Measurements from ENCODE around the gene C1orf53. TPM values are rescaled to one million over a fixed set of nuclear protein-coding genes. Genes with fewer than 3 reads are reported as not detected.

Gene C1orf53
- total RNA-seq, 1 experiment from 2014 or later, result 1.4 TPM

DNA sequence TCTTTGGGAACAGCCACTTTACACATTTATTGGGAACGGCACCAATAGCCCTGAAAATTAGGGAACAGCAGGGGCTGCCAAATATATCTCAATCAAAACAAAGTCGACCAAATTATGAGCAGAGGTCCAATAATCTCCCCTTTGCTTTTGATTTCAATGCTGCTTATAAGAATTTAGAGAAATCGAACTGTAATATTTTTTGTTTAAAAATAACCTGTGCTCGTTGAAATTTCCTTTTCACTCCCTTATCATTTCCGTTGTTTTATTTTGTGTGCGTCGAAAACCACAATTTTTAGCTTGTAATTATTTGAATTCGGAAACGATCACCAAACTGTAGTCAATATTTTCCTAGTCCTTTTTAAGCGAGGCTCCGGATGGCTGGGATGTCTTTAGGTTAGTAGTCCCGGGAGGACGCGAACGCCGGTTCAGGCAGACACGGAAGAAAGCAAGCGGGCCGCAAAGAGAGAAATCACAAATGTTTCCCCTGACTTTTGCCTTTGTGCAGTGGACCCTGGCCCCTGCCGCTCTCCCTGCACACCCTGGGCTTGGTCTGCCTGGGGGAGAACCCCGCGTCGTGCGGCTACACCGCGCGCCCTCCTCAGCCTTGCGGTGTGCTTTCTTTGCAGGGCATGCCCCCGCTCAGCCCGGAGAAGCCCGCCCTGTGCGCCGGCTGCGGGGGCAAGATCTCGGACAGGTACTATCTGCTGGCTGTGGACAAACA lies 17.1 kb downstream of the C1orf53 start:
- DNase-seq, result no peak
- Histone ChIP-seq H2AFZ (ENCODE audit: low read length) (no peak overlapping the region), H2BK5ac (ENCODE audit: insufficient read length, low read length) (no peak overlapping the region), H4K91ac (ENCODE audit: insufficient read length, low read depth, low read length) (no peak overlapping the region), H4K8ac (replicated peaks; ENCODE audit: insufficient read length, low read depth, low read length) (no peak overlapping the region), H4K20me1 (ENCODE audit: control insufficient read depth, insufficient read depth, insufficient read length) (no peaks in the 10 kb centered on the region), H2BK12ac (ENCODE audit: insufficient read length, low read depth, low read length) (no peak overlapping the region), H2BK120ac (ENCODE audit: low read depth, low read length, poor library complexity, severe bottlenecking) (no peak overlapping the region), H3K27ac (ENCODE audit: insufficient read length, low read depth, low read length) (no peak overlapping the region), H3K79me1 (ENCODE audit: insufficient read depth, low read depth, low read length, poor library complexity, severe bottlenecking) (no peaks in the 10 kb centered on the region), H2BK15ac (ENCODE audit: low read depth, low read length) (no peak overlapping the region), H3K56ac (ENCODE audit: insufficient read length, low read depth, low read length) (no peak overlapping the region), H3T11ph (ENCODE audit: low read length) (no peak overlapping the region), H3K9me3 (ENCODE audit: control insufficient read depth, low read depth, low read length) (no peaks in the 10 kb centered on the region), H3K23ac (ENCODE audit: insufficient read length, low read depth, low read length) (no peak overlapping the region), H3K27me3 (ENCODE audit: insufficient read depth, low read length) (peaks cover 77% of the 10 kb centered on the region), H3K4ac (ENCODE audit: low read depth, low read length) (no peak overlapping the region), H4K5ac (ENCODE audit: insufficient read length, low read depth, low read length) (no peak overlapping the region), H2AK5ac (ENCODE audit: insufficient read length, low read length) (no peak overlapping the region), H2BK20ac (ENCODE audit: low read depth, low read length, poor library complexity, severe bottlenecking) (no peak overlapping the region), H3K79me2 (ENCODE audit: insufficient read depth, low read length) (no peaks in the 10 kb centered on the region), H3K4me2 (ENCODE audit: insufficient read depth, insufficient read length, low read length) (peak overlapping the region; percentile 58), H3K14ac (ENCODE audit: insufficient read depth, low read length) (no peak overlapping the region), H3K18ac (ENCODE audit: insufficient read length, low read depth, low read length) (no peak overlapping the region), H3K23me2 (ENCODE audit: insufficient read length, low read depth, low read length, poor library complexity, severe bottlenecking) (peaks cover 28% of the 10 kb centered on the region), H3K4me1 (ENCODE audit: insufficient read depth, low read length) (peaks cover 10% of the 10 kb centered on the region; the same call in 1 of the 2 replicates), H3K9ac (ENCODE audit: extremely low read depth, insufficient read length, low read length) (no peak overlapping the region)
- Mint-ChIP-seq H3K36me3 (ENCODE audit: insufficient read depth in 1 of 3, low read depth in 3 of 3) (no peaks in the 10 kb centered on the region; a peak in 1 of 7 replicates), H3K27me3 (ENCODE audit: low read depth) (peaks cover 98% of the 10 kb centered on the region), H3K4me3 (peak overlapping the region; percentile 51 to 79), H3K27ac (no peak overlapping the region), H3K9me3 (peaks cover 0 to 2% of the 10 kb centered on the region in 2 experiments; a peak in 3 of 5 replicates), H3K4me1 (peaks cover 60 to 78% of the 10 kb centered on the region in 2 experiments)
- TF ChIP-seq, protein P1, sequence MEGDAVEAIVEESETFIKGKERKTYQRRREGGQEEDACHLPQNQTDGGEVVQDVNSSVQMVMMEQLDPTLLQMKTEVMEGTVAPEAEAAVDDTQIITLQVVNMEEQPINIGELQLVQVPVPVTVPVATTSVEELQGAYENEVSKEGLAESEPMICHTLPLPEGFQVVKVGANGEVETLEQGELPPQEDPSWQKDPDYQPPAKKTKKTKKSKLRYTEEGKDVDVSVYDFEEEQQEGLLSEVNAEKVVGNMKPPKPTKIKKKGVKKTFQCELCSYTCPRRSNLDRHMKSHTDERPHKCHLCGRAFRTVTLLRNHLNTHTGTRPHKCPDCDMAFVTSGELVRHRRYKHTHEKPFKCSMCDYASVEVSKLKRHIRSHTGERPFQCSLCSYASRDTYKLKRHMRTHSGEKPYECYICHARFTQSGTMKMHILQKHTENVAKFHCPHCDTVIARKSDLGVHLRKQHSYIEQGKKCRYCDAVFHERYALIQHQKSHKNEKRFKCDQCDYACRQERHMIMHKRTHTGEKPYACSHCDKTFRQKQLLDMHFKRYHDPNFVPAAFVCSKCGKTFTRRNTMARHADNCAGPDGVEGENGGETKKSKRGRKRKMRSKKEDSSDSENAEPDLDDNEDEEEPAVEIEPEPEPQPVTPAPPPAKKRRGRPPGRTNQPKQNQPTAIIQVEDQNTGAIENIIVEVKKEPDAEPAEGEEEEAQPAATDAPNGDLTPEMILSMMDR (conservative IDR thresholded peaks at IDR 0.05), result no peak
- WGBS (ENCODE audit: extremely low coverage, insufficient read length, low lambda C conversion rate), result no CpG with 5 or more reads among the region's 35 CpGs
